Upper lobe of left lung (tissue), 6 donors: ENCODE data around the gene SEPTIN10. TPM values are rescaled to one million over a fixed set of nuclear protein-coding genes. Genes with fewer than 3 reads are reported as not detected.

Experiments used
- ATAC-seq, 2 donors: fragments of 200-7000 bp; cut with Tn5 transposase; one replicate each; pipeline ENCODE4 v1.9.1; 2022; ENCODE audit warnings: mild to moderate bottlenecking in 2 of 2, moderate library complexity in 2 of 2; ENCODE audit not compliant: low FRiP score in 2 of 2
- DNase-seq, 2 donors: peaks; one replicate each; pipeline ENCODE4 v3.0.0-alpha.2; 2019 to 2020
- H3K27ac ChIP-seq, 4 donors: fragments of 200-600 bp; sonication (generic); one replicate each; pipeline ENCODE4 v1.5.1; 2016 to 2019
- H3K27me3 ChIP-seq, 4 donors: fragments of 200-600 bp; sonication (generic); one replicate each; pipeline ENCODE4 v1.5.1; 2017 to 2019
- H3K36me3 ChIP-seq, 4 donors: fragments of 200-600 bp; sonication (generic); one replicate each; pipeline ENCODE4 v1.5.1; 2016 to 2019
- H3K4me1 ChIP-seq, 4 donors: fragments of 200-600 bp; sonication (generic); one replicate each; pipeline ENCODE4 v1.5.1; 2018 to 2019
- H3K4me3 ChIP-seq, 4 donors: fragments of 200-600 bp; sonication (generic); one replicate each; pipeline ENCODE4 v1.5.1; 2017 to 2019; ENCODE audit warnings: mild to moderate bottlenecking in 2 of 4, moderate library complexity in 1 of 4
- H3K9me3 ChIP-seq, 4 donors: fragments of 200-600 bp; sonication (generic); one replicate each; pipeline ENCODE4 v1.5.1; 2018 to 2019
- EP300 ChIP-seq, 4 donors: sonication (generic); formaldehyde crosslinking; IDR thresholded peaks; one replicate each; pipeline ENCODE4 v1.5.1; 2017; ENCODE audit warnings: antibody characterized with exemption in 4 of 4, control low read depth in 2 of 4
- POLR2A ChIP-seq, 4 donors: fragments of 450-650 bp; IDR thresholded peaks; one replicate each; pipeline ENCODE4 v1.5.1; 2016 to 2017; ENCODE audit warnings: antibody characterized with exemption in 4 of 4, mild to moderate bottlenecking in 2 of 4
- POLR2AphosphoS5 ChIP-seq, 2 donors: sonication (generic); formaldehyde crosslinking; IDR thresholded peaks; one replicate each; pipeline ENCODE4 v1.5.1; 2017; ENCODE audit warnings: antibody characterized with exemption in 2 of 2
- WGBS, 2 donors: methylation state at CpG; one replicate each; pipeline ENCODE4 v1.1.5; 2017 to 2018; 5-methylcytosine and 5-hydroxymethylcytosine counted together
- total RNA-seq, 6 donors: library from RNA; depleted of rRNA in 4 of 6; stranded (reverse); fragments of >200 nt in 4 of 6; gene quantifications; one replicate each; pipeline versions ENCODE4 v1.1.0 to v1.2.1, GENCODE V29; 2016 to 2021
- TF ChIP-seq, protein P1 (sequence below), 6 experiments: fragments of 450-650 bp in 4 of 6; fragments of 200-600 bp in 2 of 6; sonication (generic) in 2 of 6; IDR thresholded peaks; one replicate each; pipeline ENCODE4 v1.5.1; 2016 to 2019; ENCODE audit warnings: antibody characterized with exemption in 6 of 6
- donor health status: DM: no; HTN: no; CAD: no; lungs with moderate emphysema.
- donor health status: DM: no; HTN: yes; CAD: no; lungs with severe emphysema.

The SEPTIN10 gene
- total RNA-seq, 6 donors from 2014 or later: 60.8 to 135 (median 88.5) TPM

DNA sequence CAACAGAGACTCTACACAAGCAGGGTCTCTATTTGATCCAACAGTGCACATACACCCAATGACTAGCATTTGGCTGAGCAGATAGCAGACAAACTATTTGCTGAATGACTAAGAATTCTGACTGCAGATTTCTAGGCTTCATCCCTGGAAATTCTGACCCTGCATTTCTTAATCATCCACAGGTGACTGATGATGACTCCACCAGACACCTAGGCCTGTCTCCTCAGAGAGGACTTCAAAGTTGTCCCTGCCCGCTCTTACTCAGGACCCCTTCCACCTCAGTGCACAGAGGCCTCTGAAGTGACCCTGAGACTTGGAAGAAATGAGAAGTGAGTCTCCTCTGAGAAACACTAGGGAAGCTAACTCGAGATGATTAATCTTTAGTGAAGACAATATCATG, 51.3 kb downstream of the SEPTIN10 start:
- Histone ChIP-seq H3K27me3 (no peaks in the 10 kb centered on the region), H3K36me3 (peaks cover 0 to 51% (median 5%) of the 10 kb centered on the region in 4 donors), H3K4me3 (no peak overlapping the region), H3K9me3 (no peaks in the 10 kb centered on the region), H3K4me1 (peaks cover 0 to 13% (median 3%) of the 10 kb centered on the region in 4 donors), H3K27ac (no peak overlapping the region)
- ATAC-seq (no peak), DNase-seq (no peak)
- WGBS, 2 donors: 94% methylated on average over 2 of the region's 2 CpGs
- TF ChIP-seq POLR2A (IDR thresholded peaks at IDR 0.05): no peak
- TF ChIP-seq, protein P1, sequence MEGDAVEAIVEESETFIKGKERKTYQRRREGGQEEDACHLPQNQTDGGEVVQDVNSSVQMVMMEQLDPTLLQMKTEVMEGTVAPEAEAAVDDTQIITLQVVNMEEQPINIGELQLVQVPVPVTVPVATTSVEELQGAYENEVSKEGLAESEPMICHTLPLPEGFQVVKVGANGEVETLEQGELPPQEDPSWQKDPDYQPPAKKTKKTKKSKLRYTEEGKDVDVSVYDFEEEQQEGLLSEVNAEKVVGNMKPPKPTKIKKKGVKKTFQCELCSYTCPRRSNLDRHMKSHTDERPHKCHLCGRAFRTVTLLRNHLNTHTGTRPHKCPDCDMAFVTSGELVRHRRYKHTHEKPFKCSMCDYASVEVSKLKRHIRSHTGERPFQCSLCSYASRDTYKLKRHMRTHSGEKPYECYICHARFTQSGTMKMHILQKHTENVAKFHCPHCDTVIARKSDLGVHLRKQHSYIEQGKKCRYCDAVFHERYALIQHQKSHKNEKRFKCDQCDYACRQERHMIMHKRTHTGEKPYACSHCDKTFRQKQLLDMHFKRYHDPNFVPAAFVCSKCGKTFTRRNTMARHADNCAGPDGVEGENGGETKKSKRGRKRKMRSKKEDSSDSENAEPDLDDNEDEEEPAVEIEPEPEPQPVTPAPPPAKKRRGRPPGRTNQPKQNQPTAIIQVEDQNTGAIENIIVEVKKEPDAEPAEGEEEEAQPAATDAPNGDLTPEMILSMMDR (IDR thresholded peaks at IDR 0.05): no peak
- no peak for TF ChIP-seq POLR2AphosphoS5 (IDR thresholded peaks at IDR 0.05)
- TF ChIP-seq EP300 (IDR thresholded peaks at IDR 0.05): no peak

DNA sequence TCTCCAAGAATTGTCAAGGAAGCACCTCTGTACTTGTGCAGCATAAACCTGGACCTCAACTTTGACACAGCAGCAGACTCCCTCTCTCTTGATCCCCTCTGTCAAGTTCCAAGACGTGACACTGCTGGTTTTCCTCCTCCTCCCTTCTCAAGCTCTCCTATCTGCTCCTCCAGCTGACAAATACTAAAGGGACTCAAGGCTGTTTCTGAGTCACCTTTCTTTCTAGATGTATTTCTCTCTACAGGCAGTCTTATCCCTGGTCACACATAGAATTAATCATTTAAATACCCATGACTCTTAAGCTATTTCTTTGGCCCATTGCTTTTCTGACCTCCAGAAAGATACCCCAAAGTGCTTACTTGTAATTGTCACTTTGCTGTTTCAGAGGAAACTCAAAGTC, 53.5 kb downstream of the SEPTIN10 start:
- TF ChIP-seq, protein P1 (IDR thresholded peaks at IDR 0.05): no peak
- TF ChIP-seq EP300 (IDR thresholded peaks at IDR 0.05) (no peak), POLR2A (IDR thresholded peaks at IDR 0.05) (no peak), POLR2AphosphoS5 (IDR thresholded peaks at IDR 0.05) (no peak)
- no peaks in the 10 kb centered on the region for H3K27me3 ChIP-seq
- no peak overlapping the region for H3K27ac ChIP-seq
- no peaks in the 10 kb centered on the region for H3K9me3 ChIP-seq
- H3K36me3 ChIP-seq: peaks cover 0 to 32% (median under 1%) of the 10 kb centered on the region in 4 donors
- H3K4me1 ChIP-seq: peaks cover 0 to 13% (median 3%) of the 10 kb centered on the region in 4 donors
- H3K4me3 ChIP-seq: no peak overlapping the region
- no peak for ATAC-seq
- 79 to 84% methylated on average over 1 of the region's 1 CpG for WGBS, 2 donors
- no peak for DNase-seq

GRCh38 chr2:109558076-109558882, 55.5 kb downstream of the SEPTIN10 start:
- H3K36me3 ChIP-seq: peaks cover 0 to 19% (median 2%) of the 10 kb centered on the region in 4 donors
- peak in 1 of 2 donors; percentile 45 for DNase-seq
- H3K4me3 ChIP-seq: no peak overlapping the region
- H3K4me1 ChIP-seq: peaks cover 0 to 13% (median 3%) of the 10 kb centered on the region in 4 donors
- H3K9me3 ChIP-seq: no peaks in the 10 kb centered on the region
- no peaks in the 10 kb centered on the region for H3K27me3 ChIP-seq
- TF ChIP-seq POLR2A (IDR thresholded peaks at IDR 0.05): no peak
- peak in 1 of 4 donors; percentile 83 for TF ChIP-seq EP300 (IDR thresholded peaks at IDR 0.05)
- peak in 1 of 2 donors; percentile 71 for TF ChIP-seq POLR2AphosphoS5 (IDR thresholded peaks at IDR 0.05)
- TF ChIP-seq, protein P1 (IDR thresholded peaks at IDR 0.05): no peak
- peak overlapping the region in 3 of 4 donors; percentile 4 to 42 (median 10) for H3K27ac ChIP-seq
- WGBS, 2 donors: 50 to 53% methylated on average over 9 of the region's 9 CpGs
- peak; percentile 67 to 77 for ATAC-seq

DNA sequence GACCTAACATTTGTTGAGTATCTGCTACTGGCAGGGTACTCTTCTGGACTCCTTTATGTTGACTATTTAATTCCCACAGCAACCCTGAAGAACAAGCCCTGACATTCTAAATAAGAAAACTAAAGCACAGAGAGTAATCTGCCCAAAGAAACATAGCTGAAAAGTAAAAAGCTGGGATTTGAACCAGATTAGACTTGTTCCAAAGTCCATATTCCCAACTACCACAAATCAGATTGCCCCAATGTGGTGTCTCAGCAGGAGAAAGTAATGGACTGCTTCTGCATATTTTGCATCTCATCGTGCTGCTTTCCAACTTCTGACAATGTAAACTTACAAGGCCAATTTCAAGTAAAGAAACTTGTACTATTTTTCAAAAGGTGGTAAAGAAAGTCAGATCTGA, 56.5 kb downstream of the SEPTIN10 start:
- WGBS, 2 donors: 77 to 80% methylated on average over 1 of the region's 1 CpG
- ATAC-seq (no peak), DNase-seq (no peak)
- Histone ChIP-seq H3K36me3 (peaks cover 0 to 21% (median 4%) of the 10 kb centered on the region in 4 donors), H3K27me3 (no peaks in the 10 kb centered on the region), H3K4me1 (peaks cover 0 to 13% (median 3%) of the 10 kb centered on the region in 4 donors), H3K4me3 (no peak overlapping the region), H3K9me3 (no peaks in the 10 kb centered on the region), H3K27ac (no peak overlapping the region)
- TF ChIP-seq, protein P1 (IDR thresholded peaks at IDR 0.05): no peak
- TF ChIP-seq POLR2AphosphoS5 (IDR thresholded peaks at IDR 0.05) (no peak), EP300 (IDR thresholded peaks at IDR 0.05) (no peak)
